CD4-positive, alpha-beta T cell treated with Interleukin-4 for 4 hours (primary cell): ENCODE results near the gene IGFL4.

Experiments
- DNase-seq: peaks from one replicate; pipeline ENCODE4 v3.0.0-alpha.2; 2020

The IGFL4 gene

GRCh38 chr19:46060012-46060411 is 19.2 kb upstream of the IGFL4 start:
- no peak for DNase-seq

DNA sequence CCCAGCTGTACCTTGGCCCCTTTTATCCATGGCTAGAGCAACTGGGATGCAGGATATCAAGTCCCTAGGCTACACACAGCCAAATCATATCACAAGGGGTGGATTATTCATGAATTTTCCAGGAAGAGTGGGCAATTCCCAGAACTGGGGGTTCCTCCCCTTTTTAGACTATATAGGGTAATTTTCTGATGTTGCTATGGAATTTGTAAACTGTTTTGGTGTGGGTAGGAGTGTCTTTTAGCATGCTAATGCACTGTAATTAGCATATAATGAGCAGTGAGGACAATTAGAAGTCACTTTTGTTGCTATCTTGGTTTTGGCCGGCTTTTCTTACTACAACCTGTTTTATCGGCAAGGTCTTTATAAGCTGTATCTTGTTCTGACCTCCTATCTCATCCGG is 18.0 kb upstream of the IGFL4 start:
- no peak for DNase-seq

DNA sequence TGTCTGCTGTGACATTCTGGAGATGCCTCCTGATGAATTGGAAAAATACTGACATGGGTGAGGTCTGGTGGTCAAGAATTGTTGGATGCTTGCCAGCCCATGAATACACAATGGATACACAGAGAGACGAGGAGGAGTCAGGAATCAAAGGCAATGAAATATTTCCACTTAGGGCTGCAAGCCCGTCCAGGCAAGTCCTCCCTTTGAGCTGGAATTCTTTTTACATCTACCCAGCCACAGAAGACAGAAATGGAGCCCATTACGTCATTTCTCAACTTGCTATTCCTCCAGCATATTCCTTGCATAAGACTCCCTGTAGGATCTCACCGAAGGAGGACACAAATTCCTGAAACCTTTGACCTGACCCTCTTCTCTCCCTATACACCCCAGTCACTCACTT is 15.7 kb upstream of the IGFL4 start:
- no peak for DNase-seq

DNA sequence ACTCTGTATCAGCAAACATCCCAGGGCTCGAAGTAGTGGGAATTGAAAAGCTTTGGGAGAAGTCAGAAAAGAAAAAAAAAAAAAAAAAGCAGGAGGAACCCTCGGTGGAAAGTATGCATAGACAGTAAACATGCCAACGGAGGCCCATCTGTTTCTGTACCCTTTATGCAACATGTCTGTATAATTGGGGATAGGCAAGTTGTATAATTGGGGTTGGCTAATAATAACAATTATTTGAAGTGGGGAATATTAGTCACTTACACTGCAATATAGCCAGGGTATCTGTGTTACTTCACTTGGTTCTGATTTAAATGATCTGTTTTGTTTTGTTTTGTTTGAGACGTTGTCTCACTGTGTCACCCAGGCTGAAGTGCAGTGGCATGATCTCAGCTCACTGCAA is 12.1 kb upstream of the IGFL4 start:
- DNase-seq = no peak

GRCh38 chr19:46049597-46049996 is 8.8 kb upstream of the IGFL4 start:
- no peak for DNase-seq

GRCh38 chr19:46043519-46043918 is 2.7 kb upstream of the IGFL4 start:
- DNase-seq = no peak

- no peak for DNase-seq
These were observed 1.6 kb upstream of the IGFL4 start for GRCh38 chr19:46042252-46042883.

DNA sequence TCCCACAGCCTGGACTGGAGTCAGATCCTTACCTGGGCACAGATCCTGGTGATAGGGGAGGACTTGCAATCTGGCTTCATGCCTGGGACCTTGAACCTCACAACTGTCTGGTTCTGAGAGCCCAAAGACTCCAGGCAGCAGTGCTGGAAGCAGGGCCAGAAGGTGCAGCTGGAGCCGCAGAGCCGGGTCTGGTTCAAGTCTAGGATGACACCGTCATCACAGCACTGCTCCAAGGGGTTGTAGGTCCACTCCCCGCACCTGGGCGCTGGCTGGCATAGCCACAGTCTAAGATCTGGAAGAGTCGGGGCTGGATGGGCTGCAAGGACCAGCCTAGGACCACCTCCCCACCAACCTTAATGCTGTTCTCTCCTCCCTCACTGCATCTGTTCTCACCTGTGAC is 677 bp downstream of the IGFL4 start:
- DNase-seq = no peak

- no peak for DNase-seq
These were observed 4.1 kb downstream of the IGFL4 start for GRCh38 chr19:46036744-46037128.

DNA sequence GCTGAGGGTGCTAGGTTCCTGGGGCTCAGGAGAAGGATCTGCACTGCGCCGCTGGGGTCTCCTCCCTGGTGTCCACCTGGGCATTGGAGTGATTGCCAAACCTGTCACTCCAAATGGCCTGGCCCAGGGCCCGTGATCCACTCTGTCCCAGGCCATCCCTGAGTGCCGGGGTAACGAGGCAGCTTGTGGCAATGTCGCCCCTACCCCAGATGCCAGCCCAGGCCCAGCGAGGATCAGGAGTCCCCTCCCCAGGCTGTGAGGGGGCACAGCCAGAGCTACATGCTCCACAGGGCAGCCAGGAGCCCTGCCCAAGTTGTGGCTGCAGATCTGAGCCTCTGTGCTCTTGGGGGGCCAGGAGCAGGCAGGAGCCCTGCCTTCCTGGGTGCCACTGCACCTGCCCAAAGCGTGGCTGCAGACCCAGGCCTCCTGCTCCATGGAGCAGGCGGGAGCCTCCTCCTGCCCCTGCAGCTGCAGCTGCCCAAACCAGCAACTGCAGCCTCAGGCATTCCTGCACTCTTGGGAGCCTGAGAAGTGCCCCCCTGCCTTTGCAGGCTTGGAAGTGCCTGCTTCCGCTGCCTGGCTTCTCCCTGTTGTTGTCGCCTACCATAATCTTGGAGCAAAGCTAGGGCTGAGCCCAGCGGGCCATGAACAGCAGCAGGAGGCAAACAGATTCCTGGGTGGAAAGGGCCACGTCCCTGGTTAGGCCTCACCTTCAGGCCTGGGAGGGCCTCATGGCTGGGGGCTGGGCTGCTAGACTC is 4.6 kb downstream of the IGFL4 start:
- no peak for DNase-seq

- DNase-seq = no peak
These were observed 5.3 kb downstream of the IGFL4 start for GRCh38 chr19:46035546-46035945.

GRCh38 chr19:46033401-46033800 is 7.4 kb downstream of the IGFL4 start:
- DNase-seq = no peak

GRCh38 chr19:46032597-46033025 is 8.2 kb downstream of the IGFL4 start:
- no peak for DNase-seq

DNA sequence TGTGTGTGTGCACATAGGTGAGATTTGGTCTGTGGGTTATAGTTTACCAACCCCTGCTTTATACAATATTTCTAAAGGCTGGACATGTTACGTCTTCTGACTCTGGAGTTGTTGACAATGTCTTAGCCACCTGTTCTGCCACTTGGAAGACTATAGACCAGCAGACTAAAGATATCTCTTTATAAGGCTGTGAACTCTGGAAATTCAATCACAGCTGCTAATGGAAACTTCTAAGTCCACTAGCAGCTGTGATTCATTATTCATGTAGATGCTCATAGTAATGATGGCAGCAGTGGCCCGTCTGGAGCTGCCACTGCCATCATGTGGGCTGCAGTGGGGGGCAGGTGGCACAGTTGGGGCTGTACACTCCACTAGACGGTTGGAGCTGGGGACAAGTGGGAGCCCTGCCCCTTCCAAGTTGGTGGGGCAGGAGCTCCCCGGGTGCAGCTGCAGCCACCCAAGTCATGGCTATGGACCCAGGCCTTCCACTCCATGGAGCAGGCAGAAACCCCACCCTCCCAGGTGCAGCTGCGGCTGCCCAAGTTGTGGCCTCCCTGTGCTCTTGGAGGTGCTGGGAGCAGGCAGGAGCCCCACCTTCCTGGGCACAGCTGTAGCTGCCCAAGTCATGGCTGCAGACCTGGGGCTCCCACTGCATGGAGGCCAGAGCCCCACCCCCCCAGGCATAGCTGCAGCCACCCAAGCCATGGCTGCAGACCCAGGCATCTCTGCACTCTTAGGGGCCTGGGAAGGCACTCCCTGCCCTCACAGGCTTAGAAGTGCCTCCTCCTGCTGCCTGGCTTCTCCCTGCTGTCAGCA is 8.8 kb downstream of the IGFL4 start:
- no peak for DNase-seq

- DNase-seq = no peak
These were observed 9.8 kb downstream of the IGFL4 start for GRCh38 chr19:46030812-46031550.

- DNase-seq = no peak
These were observed 15.0 kb downstream of the IGFL4 start for GRCh38 chr19:46025835-46026234.

DNA sequence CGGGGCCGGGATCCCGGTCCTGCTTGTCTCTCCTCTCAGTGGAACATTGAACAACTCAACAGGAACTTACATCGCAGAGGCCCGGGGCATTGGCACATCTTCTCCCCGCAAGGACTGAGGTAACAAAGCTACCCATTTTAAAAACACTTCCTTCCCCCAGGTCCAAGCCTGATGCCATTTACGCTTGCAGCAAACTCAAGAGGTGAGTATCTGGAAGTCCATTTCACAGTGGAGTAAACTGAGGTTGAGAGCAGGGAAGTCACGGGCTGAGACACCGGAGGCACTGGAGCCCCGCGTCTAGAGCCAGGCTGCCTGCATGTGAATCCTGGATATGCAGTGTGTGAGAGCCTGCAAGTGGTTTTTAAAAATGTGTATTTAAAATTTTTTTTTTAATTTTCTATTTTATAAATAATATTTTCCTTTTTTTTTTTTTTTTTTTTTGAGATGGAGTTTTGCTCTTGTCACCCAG is 17.5 kb downstream of the IGFL4 start:
- no peak for DNase-seq

DNA sequence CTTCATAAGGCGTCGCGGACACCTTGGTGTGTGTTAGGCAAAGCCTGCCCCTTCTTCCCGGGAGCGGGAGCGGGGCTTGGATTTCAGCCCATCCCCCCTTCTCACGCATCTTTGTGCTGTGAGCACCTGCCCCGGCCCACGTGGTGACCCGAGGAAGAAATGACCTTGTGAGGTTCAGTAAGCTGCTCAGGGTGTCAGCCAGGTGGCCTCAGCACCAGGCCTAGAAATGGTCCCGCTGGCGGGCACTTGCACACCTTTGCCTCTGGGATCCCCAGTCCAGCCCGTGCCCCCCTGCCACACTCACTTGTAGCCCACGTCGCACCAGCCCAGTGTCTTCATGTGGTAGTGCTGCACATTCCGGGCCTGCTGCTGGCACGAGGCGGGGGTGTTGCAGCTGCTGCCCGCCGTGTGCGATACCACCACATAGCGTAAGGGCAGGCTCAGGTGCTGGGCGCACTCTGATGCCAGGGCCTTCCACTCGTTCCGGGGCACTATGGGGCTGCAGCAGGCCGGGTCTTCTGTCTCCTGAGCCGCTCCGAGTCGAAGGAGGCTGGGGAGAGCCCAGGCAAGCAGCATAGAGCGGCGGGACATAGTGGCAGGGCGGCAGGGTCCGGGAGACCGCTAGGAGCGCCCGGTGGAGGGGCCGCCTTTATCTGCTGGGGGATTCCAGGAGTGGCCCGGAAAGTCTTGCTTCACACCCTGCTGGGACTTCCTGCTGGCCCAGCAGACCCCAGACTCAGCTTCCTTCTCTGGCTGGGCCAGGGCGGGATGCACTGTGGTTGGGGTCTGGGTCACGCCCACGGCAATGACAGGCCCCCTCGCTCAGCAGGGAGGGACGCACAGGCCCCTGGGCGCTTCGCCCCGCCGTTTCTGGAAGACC is 18.1 kb downstream of the IGFL4 start, which contains the start of gene PGLYRP1:
TSS of gene PGLYRP1 (minus strand) at position 623 of the 880 bp plus-strand sequence. CDS start at position 591, 32 bp downstream.
- DNase-seq = no peak

DNA sequence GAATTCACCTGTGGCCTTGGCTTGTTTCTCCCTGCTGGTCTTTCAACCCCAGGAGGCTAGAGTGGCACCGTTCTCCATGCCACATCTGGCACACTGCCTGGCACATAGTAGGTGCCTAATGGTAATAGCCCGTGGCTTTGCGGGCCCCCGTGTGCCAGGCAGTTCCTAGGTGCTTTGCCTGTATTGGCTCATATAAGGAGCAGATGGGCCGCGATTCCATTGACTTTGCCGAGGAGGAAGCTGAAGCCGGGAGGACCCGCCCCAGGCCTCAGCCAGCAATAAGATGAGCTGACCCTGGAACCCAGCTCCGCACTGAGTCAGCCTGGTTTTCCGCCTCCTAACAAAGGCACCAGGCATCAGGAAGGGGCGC is 18.8 kb downstream of the IGFL4 start:
- DNase-seq = no peak

DNA sequence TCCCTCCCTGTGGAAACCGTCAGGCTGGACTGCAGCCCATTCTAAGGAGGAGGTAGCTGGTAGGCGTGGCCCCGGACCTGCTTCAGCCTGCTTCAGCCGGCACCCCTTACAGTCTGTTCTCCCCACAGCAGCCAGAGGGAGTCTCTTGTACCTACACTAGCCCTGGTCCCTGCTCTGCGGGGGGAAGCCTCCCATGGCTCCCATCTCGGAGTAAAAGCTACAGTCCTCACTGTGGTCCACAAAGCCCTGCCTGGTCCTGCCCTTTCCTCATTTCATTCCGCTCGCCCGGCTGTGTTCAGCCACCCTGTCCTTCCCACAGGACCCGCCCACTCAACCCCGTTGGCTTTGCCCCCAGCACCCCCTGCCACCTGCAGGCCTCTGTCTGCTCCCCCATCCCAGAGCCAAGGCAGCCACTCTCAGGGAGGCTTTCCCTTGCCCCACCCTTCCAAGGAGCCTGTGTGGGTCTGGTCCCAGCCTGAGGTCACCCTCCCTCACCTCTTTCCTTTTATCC is 19.2 kb downstream of the IGFL4 start:
- DNase-seq = no peak

DNA sequence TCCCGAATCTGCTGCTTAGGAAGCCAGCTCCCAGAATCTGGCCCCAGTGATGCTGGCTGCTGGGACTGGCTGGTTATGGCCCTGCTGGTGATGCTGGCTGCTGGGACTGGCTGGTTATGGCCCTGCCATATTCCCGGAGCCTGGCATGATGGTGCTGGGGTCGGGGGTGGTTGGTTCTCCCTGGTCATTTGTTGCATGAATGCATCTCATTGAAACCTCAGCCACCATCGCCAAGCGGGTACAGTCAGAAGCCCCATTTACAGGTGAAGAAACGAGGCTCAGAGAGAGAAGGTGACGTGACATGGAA is 20.0 kb downstream of the IGFL4 start:
- DNase-seq = no peak

GRCh38 chr19:46019270-46019669 is 21.5 kb downstream of the IGFL4 start:
- DNase-seq = no peak
